K562 (cell line): ENCODE measurements around the gene NEK5. TPM values are rescaled to one million over a fixed set of nuclear protein-coding genes. Genes with fewer than 3 reads are reported as not detected.

Experiments used
- ATAC-seq: fragments of 200-7000 bp; cut with Tn5 transposase; 3 replicates; pipeline ENCODE4 v1.9.1; 2020; ENCODE audit warnings: moderate library complexity
- BruUV-seq: library from RNA; stranded (reverse); fragments of 400-500 nt; replicated peaks from 2 replicates; lab custom pipeline; 2021; lab: Mats Ljungman, UMichigan
- CTCF ChIA-PET: fragments of 300-600 bp; formaldehyde crosslinking; extraction: SDS; loops from one replicate; lab custom pipeline; 2021; ENCODE audit warnings: low intra/inter-chr PET ratio; lab: Yijun Ruan, JAX
- POLR2A ChIA-PET: fragments of 300-600, 350-650 bp; sonication (Branson Sonifier 250); formaldehyde crosslinking; extraction: SDS; loops from one replicate; lab custom pipeline; 2021; ENCODE audit warnings: antibody characterized with exemption, inconsistent platforms; lab: Yijun Ruan, JAX
- DNase-seq, 4 experiments: peaks; one replicate each; pipeline versions ENCODE4 v3.0.0 to v3.0.0-alpha.2; 2011 to 2018; ENCODE audit warnings: low spot score in 3 of 4, mixed read lengths in 3 of 4; ENCODE audit errors: extremely low read depth in 1 of 4
- FAIRE-seq: peaks from 2 replicates; lab custom pipeline; 2011; peaks lifted over from hg19 to GRCh38; lab: Jason Lieb, UNC
- H2AFZ ChIP-seq: 2 replicates; pipeline ENCODE4 v1.6.0; 2011; ENCODE audit warnings: low read depth, low read length, control low read depth, inconsistent platforms
- H3K27ac ChIP-seq: fragments of 200-600 bp; 3 replicates; pipeline ENCODE4 v1.8.0; 2011; ENCODE audit warnings: low read depth, mild to moderate bottlenecking, control low read depth, inconsistent platforms, low read length, moderate library complexity, mixed read lengths; ENCODE audit errors: extremely low read depth
- H3K27me3 ChIP-seq, 2 experiments: fragments of 300-600 bp in 1 of 2; 2 replicates in 1 of 2; 3 replicates in 1 of 2; pipeline versions ENCODE4 v1.6.0 to v1.8.0; 2011; ENCODE audit warnings: inconsistent platforms in 2 of 2, low read length in 2 of 2, mild to moderate bottlenecking in 1 of 2, mixed read lengths in 1 of 2, moderate library complexity in 1 of 2; ENCODE audit not compliant: control insufficient read depth in 2 of 2, insufficient read depth in 2 of 2
- H3K36me3 ChIP-seq: fragments of 300-600 bp; 3 replicates; pipeline ENCODE4 v1.8.0; 2011; ENCODE audit warnings: mild to moderate bottlenecking, low read length, inconsistent platforms; ENCODE audit not compliant: control insufficient read depth, insufficient read depth
- H3K4me1 ChIP-seq, 2 experiments: fragments of 200-600 bp in 1 of 2; replicated peaks in 1 of 2; 2 replicates in 1 of 2; 3 replicates in 1 of 2; pipeline versions ENCODE4 v1.5.1 to v1.8.0; 2011; ENCODE audit warnings: inconsistent platforms in 2 of 2, low read length in 2 of 2, mild to moderate bottlenecking in 1 of 2, mixed read lengths in 1 of 2, moderate library complexity in 1 of 2; ENCODE audit not compliant: control insufficient read depth in 2 of 2, insufficient read depth in 2 of 2
- H3K4me2 ChIP-seq: 2 replicates; pipeline ENCODE4 v1.6.1; 2011; ENCODE audit warnings: low read length, control low read depth, inconsistent platforms, mixed read lengths; ENCODE audit not compliant: insufficient read depth
- H3K4me3 ChIP-seq: fragments of 200-600 bp; sonication (generic), shearing (Covaris generic); 2 replicates; pipeline ENCODE4 v1.5.1; 2016; ENCODE audit warnings: control low read depth, inconsistent platforms
- H3K79me2 ChIP-seq: fragments of 200-600 bp; 3 replicates; pipeline ENCODE4 v1.8.0; 2011; ENCODE audit warnings: low read length, inconsistent platforms; ENCODE audit not compliant: control insufficient read depth, insufficient read depth
- H3K9ac ChIP-seq, 2 experiments: 2 replicates each; pipeline versions ENCODE4 v1.6.0 to v1.6.1; 2011; ENCODE audit warnings: low read depth in 2 of 2, low read length in 2 of 2, control low read depth in 1 of 2, inconsistent platforms in 1 of 2, mild to moderate bottlenecking in 1 of 2, mixed read lengths in 1 of 2; ENCODE audit not compliant: insufficient read depth in 1 of 2
- H3K9me1 ChIP-seq: one replicate; pipeline ENCODE4 v1.6.0; 2011; ENCODE audit warnings: inconsistent platforms, mild to moderate bottlenecking, low read length, moderate library complexity; ENCODE audit not compliant: control insufficient read depth, insufficient read depth
- H3K9me3 ChIP-seq: replicated peaks from 2 replicates; pipeline ENCODE4 v1.5.1; 2011; ENCODE audit warnings: low read depth, low read length, inconsistent platforms; ENCODE audit not compliant: control insufficient read depth, insufficient read depth
- H4K20me1 ChIP-seq: replicated peaks from 2 replicates; pipeline ENCODE4 v1.6.1; 2011; ENCODE audit warnings: low read length, inconsistent platforms, mixed read lengths; ENCODE audit not compliant: control insufficient read depth, insufficient read depth
- E2F6 ChIP-seq, 2 experiments: IDR thresholded peaks; 2 replicates each; pipeline ENCODE4 v1.6.1; 2011; ENCODE audit warnings: borderline replicate concordance in 1 of 2, control low read depth in 1 of 2, low read depth in 1 of 2, low read length in 1 of 2, mild to moderate bottlenecking in 1 of 2, mixed read lengths in 1 of 2, moderate library complexity in 1 of 2; ENCODE audit not compliant: insufficient read depth in 1 of 2, insufficient read length in 1 of 2, poor library complexity in 1 of 2, severe bottlenecking in 1 of 2; ENCODE audit errors: extremely low read depth in 1 of 2
- FOXJ2 ChIP-seq: fragments of 200-800 bp; sonication (Bioruptor generic); IDR thresholded peaks from 2 replicates; pipeline ENCODE4 v1.6.1; 2016; ENCODE audit warnings: missing genetic modification characterization, missing compliant biosample characterization
- ZC3H4 ChIP-seq: sonication (generic); formaldehyde crosslinking; IDR thresholded peaks from 2 replicates; pipeline ENCODE4 v1.9.0; 2021; ENCODE audit warnings: missing genetic modification reagents, borderline replicate concordance
- ZNF592 ChIP-seq: fragments of 450-650 bp; IDR thresholded peaks from 2 replicates; pipeline ENCODE4 v1.6.1; 2017; ENCODE audit warnings: antibody characterized with exemption, mild to moderate bottlenecking
- WGBS: fragments of 100-300 bp; shearing (Covaris generic); methylation state at CpG from one replicate; pipeline ENCODE4 v1.1.6; 2016; ENCODE audit warnings: low coverage, mixed read lengths; ENCODE audit not compliant: insufficient coverage; ENCODE audit errors: missing lambda C conversion rate; 5-methylcytosine and 5-hydroxymethylcytosine counted together
- in situ Hi-C: fragments of 300-500 bp; cut with MboI; formaldehyde crosslinking; loops from 4 replicates; pipeline ENCODE4 v1.15.0; 2018; ENCODE audit warnings: inconsistent platforms, mixed read lengths
- intact Hi-C: fragments of 100-400 bp; cut with micrococcal nuclease; formaldehyde crosslinking; loops from 2 replicates; pipeline ENCODE4 v1.14.2; 2022
- polyA plus RNA-seq, 8 experiments: library from polyadenylated mRNA; depleted of rRNA in 4 of 8; stranded (reverse) in 5 of 8; unstranded in 3 of 8; fragments of >200 nt; fragmentation: Nextera tagmentation in 2 of 8; fragmentation: Illumina TruSeq in 1 of 8; extraction: Ambion mirVana in 2 of 8; extraction: Trizol in 1 of 8; gene quantifications; 2 replicates each; pipeline versions ENCODE4 v1.2.1 to v1.2.3, GENCODE V29; 2011 to 2014; ENCODE audit warnings: inconsistent platforms in 1 of 8, missing spikeins in 1 of 8
- total RNA-seq, 7 experiments: library from RNA; depleted of rRNA in 6 of 7; stranded (reverse); fragments of >200 nt in 6 of 7; fragmentation: Illumina TruSeq in 2 of 7; extraction: Trizol in 2 of 7; gene quantifications; 2 replicates each; pipeline versions ENCODE4 v1.2.1 to v1.2.3, GENCODE V29; 2011 to 2021; ENCODE audit warnings: low replicate concordance in 1 of 7

The NEK5 gene
- total and polyA plus RNA-seq, 9 of the 15 experiments (the other 6 are each of a cell fraction or from before 2014, with no cell fraction given) = 0.09 to 0.44 (median 0.33) TPM

GRCh38 chr13:52160506-52160905 is 31.6 kb upstream of the NEK5 start (continued):
- TF ChIP-seq E2F6 (IDR thresholded peaks at IDR 0.05; ENCODE audit: borderline replicate concordance in 1 of 2, extremely low read depth in 1 of 2, insufficient read depth in 1 of 2, insufficient read length in 1 of 2, low read depth in 1 of 2, low read length in 1 of 2, poor library complexity in 1 of 2, severe bottlenecking in 1 of 2) (no peak), ZC3H4 (CRISPR knock-in tag) (no peak)

GRCh38 chr13:52160053-52160452 is 31.2 kb upstream of the NEK5 start:
- no peak overlapping the region for H3K9ac ChIP-seq
- intact Hi-C loops = no loop called here
- no peak for DNase-seq
- in situ Hi-C loops = no loop called here
- no peaks in the 10 kb centered on the region for H3K9me3 ChIP-seq
- no peaks in the 10 kb centered on the region for H3K9me1 ChIP-seq
- no peak for FAIRE-seq
- H4K20me1 ChIP-seq = no peaks in the 10 kb centered on the region
- peak overlapping the region; percentile 97 for H2AFZ ChIP-seq
- ATAC-seq = no peak
- ChIA-PET CTCF (no interaction called here), POLR2A (no interaction called here)
- TF ChIP-seq FOXJ2 = no peak
- TF ChIP-seq ZNF592 = no peak
- H3K27ac ChIP-seq = no peak overlapping the region
- no peak overlapping the region for H3K4me2 ChIP-seq
- no peaks in the 10 kb centered on the region for H3K36me3 ChIP-seq
- WGBS = 71% methylated on average over 4 of the region's 6 CpGs
- BruUV-seq = no TSS peak
- no peak overlapping the region for H3K4me3 ChIP-seq
- no peaks in the 10 kb centered on the region for H3K27me3 ChIP-seq
- H3K79me2 ChIP-seq = no peaks in the 10 kb centered on the region
- H3K4me1 ChIP-seq = peaks cover 8 to 10% of the 10 kb centered on the region in 2 experiments; a peak in 4 of 5 replicates
